HepG2 (cell line): ENCODE measurements around the gene RAD18. TPM values are rescaled to one million over a fixed set of nuclear protein-coding genes. Genes with fewer than 3 reads are reported as not detected.

Source experiments
- RFX5 ChIP-seq: IDR thresholded peaks from 2 replicates; pipeline ENCODE4 v1.6.1; 2011; ENCODE audit warnings: low read depth, low read length, improper control_type of control experiment
- SIX4 ChIP-seq: sonication (generic); formaldehyde crosslinking; IDR thresholded peaks from 2 replicates; pipeline ENCODE4 v1.4.0; 2020; ENCODE audit warnings: missing genetic modification reagents
- ZNF143 ChIP-seq: sonication (generic); formaldehyde crosslinking; IDR thresholded peaks from 2 replicates; pipeline ENCODE4 v1.4.0; 2020; ENCODE audit warnings: missing genetic modification reagents
- polyA plus RNA-seq, 8 experiments: library from polyadenylated mRNA; depleted of rRNA in 3 of 8; stranded (reverse) in 7 of 8; unstranded in 1 of 8; fragments of >200 nt; fragmentation: Illumina TruSeq in 4 of 8; extraction: Trizol in 4 of 8; gene quantifications; 2 replicates each; pipeline versions ENCODE4 v1.2.1 to v1.2.3, GENCODE V29; 2011 to 2016; ENCODE audit warnings: low read depth in 4 of 8, missing spikeins in 1 of 8, mixed read lengths in 1 of 8; ENCODE audit not compliant: insufficient read depth in 1 of 8
- small RNA-seq, 3 experiments: library from RNA; depleted of rRNA; stranded (forward); fragments of <200 nt; gene quantifications; one replicate each; pipeline ENCODE3, GENCODE V24; 2012; ENCODE audit warnings: low read depth in 2 of 3, low replicate concordance in 1 of 3; ENCODE audit not compliant: insufficient read length in 3 of 3, insufficient read depth in 2 of 3
- total RNA-seq, 5 experiments: library from RNA; depleted of rRNA; stranded (reverse); fragments of >200 nt; fragmentation: Illumina TruSeq; extraction: Trizol; gene quantifications; 2 replicates each; pipeline ENCODE4 v1.2.3, GENCODE V29; 2016; ENCODE audit warnings: low read depth in 1 of 5
- TF ChIP-seq, protein P1 (sequence below): IDR thresholded peaks from 2 replicates; pipeline ENCODE4 v1.6.1; 2012; ENCODE audit warnings: low read depth, low read length, improper control_type of control experiment

RAD18 gene
- total and polyA plus RNA-seq, 2 of the 13 experiments (the other 11 are each of a cell fraction or from before 2014, with no cell fraction given): 5.9 to 20.7 TPM

GRCh38 chr3:8827641-8828040 lies 135.6 kb downstream of the RAD18 start (continued):
- TF ChIP-seq, protein P1, sequence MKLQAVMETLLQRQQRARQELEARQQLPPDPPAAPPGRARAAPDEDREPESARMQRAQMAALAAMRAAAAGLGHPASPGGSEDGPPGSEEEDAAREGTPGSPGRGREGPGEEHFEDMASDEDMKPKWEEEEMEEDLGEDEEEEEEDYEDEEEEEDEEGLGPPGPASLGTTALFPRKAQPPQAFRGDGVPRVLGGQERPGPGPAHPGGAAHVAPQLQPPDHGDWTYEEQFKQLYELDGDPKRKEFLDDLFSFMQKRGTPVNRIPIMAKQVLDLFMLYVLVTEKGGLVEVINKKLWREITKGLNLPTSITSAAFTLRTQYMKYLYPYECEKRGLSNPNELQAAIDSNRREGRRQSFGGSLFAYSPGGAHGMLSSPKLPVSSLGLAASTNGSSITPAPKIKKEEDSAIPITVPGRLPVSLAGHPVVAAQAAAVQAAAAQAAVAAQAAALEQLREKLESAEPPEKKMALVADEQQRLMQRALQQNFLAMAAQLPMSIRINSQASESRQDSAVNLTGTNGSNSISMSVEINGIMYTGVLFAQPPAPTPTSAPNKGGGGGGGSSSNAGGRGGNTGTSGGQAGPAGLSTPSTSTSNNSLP: no peak
- TF ChIP-seq RFX5: no peak
- TF ChIP-seq ZNF143 (CRISPR knock-in tag): no peak
- TF ChIP-seq SIX4 (CRISPR knock-in tag): no peak

Small RNAs within 50 kb of the gene (small RNA-seq; reads per million reads assigned to genes)
- 0 reads per million in 3 experiments for gene RF00416

Other genes with a start within 250 kb of the RAD18 start
- not detected in 2 replicates for gene CAV3, start 229.7 kb downstream of the RAD18 start, total RNA-seq (2016; rRNA removed; fragmentation: Illumina TruSeq; extraction: Trizol)
- gene CAV3, start 229.7 kb downstream of the RAD18 start, polyA plus RNA-seq (2011; rRNA removed): not detected in 2 replicates
- gene OXTR, start 193.9 kb downstream of the RAD18 start, total RNA-seq (2016; rRNA removed; fragmentation: Illumina TruSeq; extraction: Trizol): 0.88 and 0.95 TPM in 2 replicates
- gene OXTR, start 193.9 kb downstream of the RAD18 start, polyA plus RNA-seq (2011; rRNA removed): 0.36 and 0.39 TPM in 2 replicates